Measurements from ENCODE around the gene RNF17.

RNF17 gene

DNA sequence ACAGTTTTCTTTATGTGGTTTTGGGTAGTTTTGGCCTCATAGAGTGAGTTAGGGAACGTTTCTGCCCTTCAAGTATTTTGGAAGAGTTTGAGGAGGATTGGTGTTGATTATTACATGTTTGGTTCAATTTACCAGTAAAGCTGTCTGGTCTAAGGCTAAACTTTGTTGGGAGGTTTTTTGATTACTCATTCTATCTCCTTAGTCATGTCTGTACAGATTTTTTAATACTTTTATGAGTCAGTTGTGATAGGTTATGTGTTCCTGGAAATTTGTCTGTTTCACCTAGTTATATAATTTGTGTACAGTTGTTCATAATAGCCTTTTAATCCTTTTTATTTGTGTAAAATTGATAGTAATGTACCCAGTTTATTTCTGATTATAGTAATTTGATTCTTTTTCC is 20.4 kb downstream of the RNF17 start:
- no peak overlapping the region for H2AFZ ChIP-seq (ENCODE audit: low read depth, low read length)
- DNase-seq: no peak
- H3K79me2 ChIP-seq (ENCODE audit: insufficient read depth, low read length): no peaks in the 10 kb centered on the region
- peaks cover 16% of the 10 kb centered on the region for H3K27me3 ChIP-seq (ENCODE audit: insufficient read depth, low read length, poor library complexity)
- no peak for TF ChIP-seq EZH2 (IDR thresholded peaks at IDR 0.05; ENCODE audit: borderline replicate concordance, low read depth, low read length, severe bottlenecking)
- TF ChIP-seq CTCF (IDR thresholded peaks at IDR 0.05; ENCODE audit: borderline replicate concordance, extremely low read depth, low read length, poor library complexity, severe bottlenecking): no peak
- H4K20me1 ChIP-seq (ENCODE audit: insufficient read depth, low read length): no peaks in the 10 kb centered on the region
- no peaks in the 10 kb centered on the region for H3K4me1 ChIP-seq (ENCODE audit: insufficient read depth, low read length)
- H3K27ac ChIP-seq (ENCODE audit: low read length): no peak overlapping the region
- no peak overlapping the region for H3K9ac ChIP-seq (ENCODE audit: low read depth, low read length)
- H3K4me3 ChIP-seq (ENCODE audit: low read depth in 1 of 2, low read length in 2 of 2): no peak overlapping the region
- no peaks in the 10 kb centered on the region for H3K36me3 ChIP-seq (ENCODE audit: insufficient read depth, low read length)
- peaks cover 3% of the 10 kb centered on the region for H3K9me3 ChIP-seq (ENCODE audit: insufficient read depth, low read length, severe bottlenecking)
- H3K4me2 ChIP-seq (ENCODE audit: insufficient read depth, low read length): no peak overlapping the region
- no peak for ATAC-seq (ENCODE audit: insufficient read depth, low read depth)

- no peak for TF ChIP-seq EZH2 (IDR thresholded peaks at IDR 0.05; ENCODE audit: borderline replicate concordance, low read depth, low read length, severe bottlenecking)
- TF ChIP-seq CTCF (IDR thresholded peaks at IDR 0.05; ENCODE audit: borderline replicate concordance, extremely low read depth, low read length, poor library complexity, severe bottlenecking): no peak
These were observed 24.6 kb downstream of the RNF17 start for GRCh38 chr13:24788538-24788937.

DNA sequence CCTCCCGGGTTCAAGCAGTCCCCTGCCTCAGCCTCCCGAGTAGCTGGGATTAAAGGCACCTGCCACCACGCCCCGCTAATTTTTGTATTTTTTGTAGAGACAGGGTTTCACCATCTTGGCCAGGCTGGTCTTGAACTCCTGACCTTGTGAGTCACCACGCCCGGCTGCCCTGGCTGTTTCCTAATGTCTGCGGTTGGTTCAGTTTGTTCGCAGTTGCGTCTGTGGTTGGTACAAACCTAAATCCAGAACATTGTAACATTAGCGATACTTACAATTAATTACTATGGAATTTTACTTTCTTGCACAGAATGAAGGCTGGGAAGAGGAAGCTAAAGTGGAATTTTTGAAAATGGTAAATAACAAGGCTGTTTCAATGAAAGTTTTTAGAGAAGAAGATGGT is 38.1 kb downstream of the RNF17 start:
- H4K20me1 ChIP-seq (ENCODE audit: insufficient read depth, low read length): no peaks in the 10 kb centered on the region
- no peaks in the 10 kb centered on the region for H3K79me2 ChIP-seq (ENCODE audit: insufficient read depth, low read length)
- TF ChIP-seq EZH2 (IDR thresholded peaks at IDR 0.05; ENCODE audit: borderline replicate concordance, low read depth, low read length, severe bottlenecking) (no peak), CTCF (IDR thresholded peaks at IDR 0.05; ENCODE audit: borderline replicate concordance, extremely low read depth, low read length, poor library complexity, severe bottlenecking) (no peak)
- no peak overlapping the region for H3K9ac ChIP-seq (ENCODE audit: low read depth, low read length)
- no peaks in the 10 kb centered on the region for H3K36me3 ChIP-seq (ENCODE audit: insufficient read depth, low read length)
- no peak overlapping the region for H2AFZ ChIP-seq (ENCODE audit: low read depth, low read length)
- no peaks in the 10 kb centered on the region for H3K4me1 ChIP-seq (ENCODE audit: insufficient read depth, low read length)
- no peaks in the 10 kb centered on the region for H3K9me3 ChIP-seq (ENCODE audit: insufficient read depth, low read length, severe bottlenecking)
- H3K27me3 ChIP-seq (ENCODE audit: insufficient read depth, low read length, poor library complexity): peaks cover 20% of the 10 kb centered on the region
- no peak for ATAC-seq (ENCODE audit: insufficient read depth, low read depth)
- H3K27ac ChIP-seq (ENCODE audit: low read length): no peak overlapping the region
- H3K4me3 ChIP-seq (ENCODE audit: low read depth in 1 of 2, low read length in 2 of 2): no peak overlapping the region
- DNase-seq: no peak
- no peak overlapping the region for H3K4me2 ChIP-seq (ENCODE audit: insufficient read depth, low read length)

More at GRCh38 chr13:24788538-24788937, 24.6 kb downstream of the RNF17 start:
- H3K9ac ChIP-seq (ENCODE audit: low read depth, low read length): no peak overlapping the region
- H3K4me2 ChIP-seq (ENCODE audit: insufficient read depth, low read length): no peak overlapping the region
- H3K9me3 ChIP-seq (ENCODE audit: insufficient read depth, low read length, severe bottlenecking): peaks cover 3% of the 10 kb centered on the region
- no peaks in the 10 kb centered on the region for H3K36me3 ChIP-seq (ENCODE audit: insufficient read depth, low read length)
- peaks cover 24% of the 10 kb centered on the region for H3K27me3 ChIP-seq (ENCODE audit: insufficient read depth, low read length, poor library complexity)
- no peaks in the 10 kb centered on the region for H4K20me1 ChIP-seq (ENCODE audit: insufficient read depth, low read length)
- H3K27ac ChIP-seq (ENCODE audit: low read length): no peak overlapping the region
- no peak overlapping the region for H3K4me3 ChIP-seq (ENCODE audit: low read depth in 1 of 2, low read length in 2 of 2)
- ATAC-seq (ENCODE audit: insufficient read depth, low read depth): no peak
- no peaks in the 10 kb centered on the region for H3K79me2 ChIP-seq (ENCODE audit: insufficient read depth, low read length)
- no peak for DNase-seq
- no peaks in the 10 kb centered on the region for H3K4me1 ChIP-seq (ENCODE audit: insufficient read depth, low read length)
- no peak overlapping the region for H2AFZ ChIP-seq (ENCODE audit: low read depth, low read length)

GRCh38 chr13:24821207-24821606 is 57.2 kb downstream of the RNF17 start:
- no peak overlapping the region for H2AFZ ChIP-seq (ENCODE audit: low read depth, low read length)
- DNase-seq: no peak
- no peaks in the 10 kb centered on the region for H3K4me1 ChIP-seq (ENCODE audit: insufficient read depth, low read length)
- H3K9me3 ChIP-seq (ENCODE audit: insufficient read depth, low read length, severe bottlenecking): no peaks in the 10 kb centered on the region
- no peaks in the 10 kb centered on the region for H3K79me2 ChIP-seq (ENCODE audit: insufficient read depth, low read length)
- H3K4me3 ChIP-seq (ENCODE audit: low read depth in 1 of 2, low read length in 2 of 2): no peak overlapping the region
- ATAC-seq (ENCODE audit: insufficient read depth, low read depth): no peak
- peaks cover 4% of the 10 kb centered on the region for H3K27me3 ChIP-seq (ENCODE audit: insufficient read depth, low read length, poor library complexity)
- no peak overlapping the region for H3K4me2 ChIP-seq (ENCODE audit: insufficient read depth, low read length)
- H3K9ac ChIP-seq (ENCODE audit: low read depth, low read length): no peak overlapping the region
- TF ChIP-seq EZH2 (IDR thresholded peaks at IDR 0.05; ENCODE audit: borderline replicate concordance, low read depth, low read length, severe bottlenecking): no peak
- no peak for TF ChIP-seq CTCF (IDR thresholded peaks at IDR 0.05; ENCODE audit: borderline replicate concordance, extremely low read depth, low read length, poor library complexity, severe bottlenecking)
- no peaks in the 10 kb centered on the region for H4K20me1 ChIP-seq (ENCODE audit: insufficient read depth, low read length)
- H3K27ac ChIP-seq (ENCODE audit: low read length): no peak overlapping the region
- no peaks in the 10 kb centered on the region for H3K36me3 ChIP-seq (ENCODE audit: insufficient read depth, low read length)

All from DND-41 (cell line).